ENCODE data around the gene ADGRA1.

ADGRA1 gene

DNA sequence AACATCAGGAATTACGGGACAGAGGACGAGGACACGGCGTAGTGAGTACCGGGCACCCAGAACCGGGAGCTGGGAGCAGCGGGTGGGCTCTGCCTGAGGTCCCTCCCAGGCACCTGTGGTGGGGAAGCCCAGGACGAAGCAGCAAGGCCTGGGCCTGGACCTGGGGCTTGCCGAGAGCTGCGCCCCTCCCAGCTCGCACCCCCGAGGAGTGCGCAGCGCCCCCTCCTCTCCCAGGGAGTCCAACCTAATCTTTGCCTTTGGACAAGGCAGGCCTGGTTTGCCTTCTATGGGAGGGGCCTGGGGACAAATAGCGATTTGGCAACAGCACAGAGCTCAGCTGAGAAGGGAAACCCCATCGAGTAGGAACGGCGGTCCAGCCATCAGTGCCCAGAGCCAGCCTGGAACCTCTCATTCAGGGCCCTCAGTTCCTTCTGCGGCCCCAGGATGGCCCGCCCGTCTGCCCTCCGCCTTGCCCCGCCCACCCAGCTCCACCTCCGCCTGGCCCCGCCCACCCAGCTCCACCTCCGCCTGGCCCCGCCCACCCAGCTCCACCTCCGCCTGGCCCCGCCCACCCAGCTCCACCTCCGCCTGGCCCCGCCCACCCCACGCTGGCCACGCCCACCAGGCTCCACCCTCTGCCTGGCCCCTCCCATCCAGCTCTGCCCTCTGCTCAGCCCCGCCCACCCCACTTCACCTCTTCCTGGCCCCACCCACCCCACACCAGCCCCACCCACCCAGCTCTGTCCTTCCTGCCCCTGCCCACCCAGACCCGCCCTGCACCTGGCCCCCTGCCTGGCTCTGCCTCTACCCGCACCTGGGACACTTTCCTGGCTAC is 39.8 kb downstream of the ADGRA1 start:
- TF ChIP-seq, protein P1, sequence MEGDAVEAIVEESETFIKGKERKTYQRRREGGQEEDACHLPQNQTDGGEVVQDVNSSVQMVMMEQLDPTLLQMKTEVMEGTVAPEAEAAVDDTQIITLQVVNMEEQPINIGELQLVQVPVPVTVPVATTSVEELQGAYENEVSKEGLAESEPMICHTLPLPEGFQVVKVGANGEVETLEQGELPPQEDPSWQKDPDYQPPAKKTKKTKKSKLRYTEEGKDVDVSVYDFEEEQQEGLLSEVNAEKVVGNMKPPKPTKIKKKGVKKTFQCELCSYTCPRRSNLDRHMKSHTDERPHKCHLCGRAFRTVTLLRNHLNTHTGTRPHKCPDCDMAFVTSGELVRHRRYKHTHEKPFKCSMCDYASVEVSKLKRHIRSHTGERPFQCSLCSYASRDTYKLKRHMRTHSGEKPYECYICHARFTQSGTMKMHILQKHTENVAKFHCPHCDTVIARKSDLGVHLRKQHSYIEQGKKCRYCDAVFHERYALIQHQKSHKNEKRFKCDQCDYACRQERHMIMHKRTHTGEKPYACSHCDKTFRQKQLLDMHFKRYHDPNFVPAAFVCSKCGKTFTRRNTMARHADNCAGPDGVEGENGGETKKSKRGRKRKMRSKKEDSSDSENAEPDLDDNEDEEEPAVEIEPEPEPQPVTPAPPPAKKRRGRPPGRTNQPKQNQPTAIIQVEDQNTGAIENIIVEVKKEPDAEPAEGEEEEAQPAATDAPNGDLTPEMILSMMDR (IDR thresholded peaks at IDR 0.05; ENCODE audit: insufficient read depth, low read depth, low read length, missing control alignments): no peak
- no peak for DNase-seq (ENCODE audit: low read depth)
- H3K4me3 ChIP-seq (ENCODE audit: low read length): no peak overlapping the region

DNA sequence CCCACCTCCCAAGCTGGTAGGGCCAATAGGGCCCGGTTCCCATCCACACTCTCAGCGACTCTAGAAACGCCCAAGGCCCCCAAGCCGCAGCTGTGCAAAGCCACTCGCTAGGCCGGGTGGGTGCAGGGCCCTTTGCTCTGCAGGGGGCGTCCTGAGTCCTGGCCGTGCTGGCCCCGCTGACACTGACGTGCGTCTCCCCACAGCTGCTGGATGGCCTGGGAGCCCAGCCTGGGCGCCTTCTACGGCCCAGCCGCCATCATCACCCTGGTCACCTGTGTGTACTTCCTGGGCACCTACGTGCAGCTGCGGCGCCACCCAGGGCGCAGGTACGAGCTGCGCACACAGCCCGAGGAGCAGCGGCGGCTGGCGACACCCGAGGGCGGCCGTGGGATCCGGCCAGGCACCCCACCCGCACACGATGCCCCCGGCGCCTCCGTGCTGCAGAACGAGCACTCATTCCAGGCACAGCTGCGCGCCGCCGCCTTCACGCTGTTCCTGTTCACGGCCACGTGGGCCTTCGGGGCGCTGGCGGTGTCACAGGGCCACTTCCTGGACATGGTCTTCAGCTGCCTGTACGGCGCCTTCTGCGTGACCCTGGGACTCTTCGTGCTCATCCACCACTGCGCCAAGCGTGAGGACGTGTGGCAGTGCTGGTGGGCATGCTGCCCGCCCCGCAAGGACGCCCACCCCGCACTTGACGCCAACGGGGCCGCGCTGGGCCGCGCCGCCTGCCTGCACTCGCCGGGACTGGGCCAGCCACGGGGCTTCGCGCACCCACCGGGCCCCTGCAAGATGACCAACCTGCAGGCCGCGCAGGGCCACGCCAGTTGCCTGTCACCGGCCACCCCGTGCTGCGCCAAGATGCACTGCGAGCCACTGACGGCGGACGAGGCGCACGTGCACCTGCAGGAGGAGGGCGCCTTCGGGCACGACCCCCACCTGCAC is 40.7 kb downstream of the ADGRA1 start:
- no peak overlapping the region for H3K4me3 ChIP-seq (ENCODE audit: low read length)
- no peak for DNase-seq (ENCODE audit: low read depth)
- TF ChIP-seq, protein P1 (IDR thresholded peaks at IDR 0.05; ENCODE audit: insufficient read depth, low read depth, low read length, missing control alignments): no peak

DNA sequence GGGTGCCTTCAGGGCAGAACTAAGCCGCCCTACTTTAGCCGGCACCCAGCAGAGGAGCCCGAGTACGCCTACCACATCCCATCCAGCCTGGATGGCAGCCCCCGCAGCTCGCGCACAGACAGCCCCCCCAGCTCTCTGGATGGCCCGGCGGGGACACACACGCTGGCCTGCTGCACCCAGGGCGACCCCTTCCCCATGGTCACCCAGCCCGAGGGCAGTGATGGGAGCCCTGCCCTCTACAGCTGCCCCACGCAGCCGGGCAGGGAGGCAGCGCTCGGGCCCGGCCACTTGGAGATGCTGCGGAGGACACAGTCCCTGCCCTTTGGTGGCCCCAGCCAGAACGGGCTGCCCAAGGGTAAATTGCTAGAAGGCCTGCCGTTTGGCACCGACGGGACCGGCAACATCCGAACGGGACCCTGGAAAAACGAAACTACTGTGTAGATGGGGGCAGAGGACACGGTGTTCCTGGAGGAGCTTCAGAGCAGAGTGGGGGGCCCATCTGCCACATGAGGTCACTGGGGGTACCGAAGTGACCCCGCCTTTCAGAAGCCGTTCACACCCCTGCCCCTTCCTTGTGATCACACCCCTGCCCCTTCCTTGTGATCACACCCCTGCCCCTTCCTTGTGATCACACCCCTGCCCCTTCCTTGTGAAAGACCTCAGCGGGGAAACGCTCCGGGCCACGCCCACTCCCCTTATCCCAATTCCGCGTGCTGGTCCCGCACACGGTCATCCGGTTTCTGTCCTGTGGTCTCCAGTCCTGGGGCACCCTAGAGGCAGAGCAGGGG is 41.5 kb downstream of the ADGRA1 start:
- DNase-seq (ENCODE audit: low read depth): no peak
- H3K4me3 ChIP-seq (ENCODE audit: low read length): no peak overlapping the region
- TF ChIP-seq, protein P1 (IDR thresholded peaks at IDR 0.05; ENCODE audit: insufficient read depth, low read depth, low read length, missing control alignments): no peak

- DNase-seq (ENCODE audit: low read depth): no peak
- H3K4me3 ChIP-seq (ENCODE audit: low read length): no peak overlapping the region
- TF ChIP-seq, protein P1 (IDR thresholded peaks at IDR 0.05; ENCODE audit: insufficient read depth, low read depth, low read length, missing control alignments): no peak
Observed at GRCh38 chr10:133129859-133130495, 42.3 kb downstream of the ADGRA1 start.

- DNase-seq (ENCODE audit: low read depth): no peak
- no peak overlapping the region for H3K4me3 ChIP-seq (ENCODE audit: low read length)
- TF ChIP-seq, protein P1 (IDR thresholded peaks at IDR 0.05; ENCODE audit: insufficient read depth, low read depth, low read length, missing control alignments): no peak
Observed at GRCh38 chr10:133130602-133131001, 42.9 kb downstream of the ADGRA1 start.

DNA sequence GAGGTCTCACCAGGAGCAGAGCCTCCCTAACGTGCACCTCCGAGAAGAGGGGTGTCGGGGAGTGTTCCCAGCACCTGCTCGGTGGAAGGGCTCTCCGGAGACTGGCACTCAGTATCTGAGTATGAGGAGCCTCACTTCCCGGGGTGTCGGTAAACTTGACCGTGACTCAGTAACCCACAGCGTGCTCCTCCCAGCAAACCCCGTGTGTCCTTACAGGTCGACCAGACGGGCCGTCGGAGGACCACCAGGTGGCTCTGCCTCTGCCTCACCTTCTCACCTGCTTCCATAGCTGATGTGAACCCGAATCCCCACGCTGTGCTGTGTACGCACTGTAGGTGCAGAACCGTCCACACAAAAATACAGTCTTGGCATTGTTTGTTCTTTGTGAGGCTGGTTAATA is 43.3 kb downstream of the ADGRA1 start:
- TF ChIP-seq, protein P1 (IDR thresholded peaks at IDR 0.05; ENCODE audit: insufficient read depth, low read depth, low read length, missing control alignments): no peak
- no peak overlapping the region for H3K4me3 ChIP-seq (ENCODE audit: low read length)
- no peak for DNase-seq (ENCODE audit: low read depth)
